WTC11 (cell line): ENCODE data around the gene TCF21. TPM values are rescaled to one million over a fixed set of nuclear protein-coding genes. Genes with fewer than 3 reads are reported as not detected.

ENCODE experiments used
- ATAC-seq: fragments of 200-7000 bp; cut with Tn5 transposase; 2 replicates; pipeline ENCODE4 v1.10.0; 2021; ENCODE audit warnings: mild to moderate bottlenecking, moderate library complexity
- CTCF ChIA-PET: fragments of 300-600 bp; sonication (Branson Sonifier 250); formaldehyde crosslinking; loops from one replicate; lab custom pipeline; 2021; ENCODE audit warnings: antibody characterized with exemption; lab: Charles Lee
- POLR2A ChIA-PET: fragments of 350-600 bp; sonication (Branson Sonifier 250); formaldehyde crosslinking; loops from one replicate; lab custom pipeline; 2021; ENCODE audit warnings: antibody characterized with exemption; lab: Charles Lee
- DNase-seq: peaks from one replicate; pipeline ENCODE4 v3.0.0; 2021; ENCODE audit warnings: low spot score
- H3K27ac Mint-ChIP-seq: 2 replicates; pipeline ENCODE4 v1.8.0; 2021; ENCODE audit warnings: mixed read lengths
- H3K27me3 Mint-ChIP-seq: 2 replicates; pipeline ENCODE4 v1.8.0; 2021; ENCODE audit warnings: low read depth, mild to moderate bottlenecking, moderate library complexity, mixed read lengths
- H3K36me3 Mint-ChIP-seq: 2 replicates; pipeline ENCODE4 v1.8.0; 2021; ENCODE audit warnings: mixed read lengths
- H3K4me1 Mint-ChIP-seq: 2 replicates; pipeline ENCODE4 v1.8.0; 2022; ENCODE audit warnings: mixed read lengths
- H3K4me3 Mint-ChIP-seq: 2 replicates; pipeline ENCODE4 v1.8.0; 2021; ENCODE audit warnings: mild to moderate bottlenecking, moderate library complexity, mixed read lengths
- H3K9me3 Mint-ChIP-seq: 2 replicates; pipeline ENCODE4 v1.8.0; 2021; ENCODE audit warnings: mixed read lengths
- AFF4 ChIP-seq: sonication (generic); formaldehyde crosslinking; IDR thresholded peaks from 2 replicates; pipeline ENCODE4 v1.8.1; 2023; ENCODE audit warnings: mild to moderate bottlenecking, missing genetic modification reagents, borderline replicate concordance
- CREM ChIP-seq: sonication (generic); formaldehyde crosslinking; IDR thresholded peaks from 2 replicates; pipeline ENCODE4 v1.8.1; 2022; ENCODE audit warnings: mild to moderate bottlenecking, missing genetic modification reagents, moderate library complexity
- FOXP1 ChIP-seq: sonication (generic); formaldehyde crosslinking; IDR thresholded peaks from 2 replicates; pipeline ENCODE4 v1.8.0; 2022; ENCODE audit warnings: missing genetic modification reagents, mild to moderate bottlenecking, moderate library complexity, borderline replicate concordance
- HMGXB4 ChIP-seq: sonication (generic); formaldehyde crosslinking; IDR thresholded peaks from 2 replicates; pipeline ENCODE4 v1.8.1; 2023; ENCODE audit warnings: mild to moderate bottlenecking, moderate library complexity, missing genetic modification reagents
- IRF2 ChIP-seq: sonication (generic); formaldehyde crosslinking; IDR thresholded peaks from 2 replicates; pipeline ENCODE4 v1.8.0; 2022; ENCODE audit warnings: low read depth, missing genetic modification reagents, borderline replicate concordance
- MXD4 ChIP-seq: fragments of 250-450 bp; sonication (Bioruptor Pico); IDR thresholded peaks from 2 replicates; pipeline ENCODE4 v1.8.0; 2021; ENCODE audit warnings: mild to moderate bottlenecking, moderate library complexity, borderline replicate concordance
- RELA ChIP-seq: sonication (generic); formaldehyde crosslinking; IDR thresholded peaks from 2 replicates; pipeline ENCODE4 v1.8.1; 2022; ENCODE audit warnings: missing genetic modification reagents, mild to moderate bottlenecking, borderline replicate concordance
- RORB ChIP-seq: fragments of 250-450 bp; sonication (Bioruptor Pico); IDR thresholded peaks from 2 replicates; pipeline ENCODE4 v1.9.0; 2021; ENCODE audit warnings: mild to moderate bottlenecking
- ZNF396 ChIP-seq: fragments of 250-450 bp; sonication (Bioruptor Pico); IDR thresholded peaks from 2 replicates; pipeline ENCODE4 v1.8.0; 2021; ENCODE audit warnings: mild to moderate bottlenecking, moderate library complexity, borderline replicate concordance
- ZNF416 ChIP-seq: fragments of 250-450 bp; sonication (Bioruptor Pico); IDR thresholded peaks from 2 replicates; pipeline ENCODE4 v1.9.0; 2021; ENCODE audit warnings: mild to moderate bottlenecking, inconsistent platforms
- ZNF532 ChIP-seq: fragments of 250-450 bp; sonication (Bioruptor Pico); IDR thresholded peaks from 2 replicates; pipeline ENCODE4 v1.9.0; 2021; ENCODE audit warnings: mild to moderate bottlenecking, borderline replicate concordance
- total RNA-seq: library from RNA; stranded (reverse); gene quantifications from 3 replicates; pipeline ENCODE4 v1.2.3, GENCODE V29; 2021

The TCF21 gene
- total RNA-seq, 1 experiment from 2014 or later = 0.22 TPM

GRCh38 chr6:133880006-133880405 lies 8.9 kb upstream of the TCF21 start (continued):
- no peak for TF ChIP-seq AFF4 (CRISPR knock-in tag)
- no peak for TF ChIP-seq ZNF532 (CRISPR knock-in tag)
- TF ChIP-seq IRF2 = no peak
- TF ChIP-seq MXD4 (CRISPR knock-in tag) = no peak
- TF ChIP-seq RORB (CRISPR knock-in tag) = no peak
- no peak for TF ChIP-seq ZNF416
- TF ChIP-seq CREM = no peak
- TF ChIP-seq FOXP1 (CRISPR knock-in tag) = no peak
- no peak for TF ChIP-seq HMGXB4 (CRISPR knock-in tag)

DNA sequence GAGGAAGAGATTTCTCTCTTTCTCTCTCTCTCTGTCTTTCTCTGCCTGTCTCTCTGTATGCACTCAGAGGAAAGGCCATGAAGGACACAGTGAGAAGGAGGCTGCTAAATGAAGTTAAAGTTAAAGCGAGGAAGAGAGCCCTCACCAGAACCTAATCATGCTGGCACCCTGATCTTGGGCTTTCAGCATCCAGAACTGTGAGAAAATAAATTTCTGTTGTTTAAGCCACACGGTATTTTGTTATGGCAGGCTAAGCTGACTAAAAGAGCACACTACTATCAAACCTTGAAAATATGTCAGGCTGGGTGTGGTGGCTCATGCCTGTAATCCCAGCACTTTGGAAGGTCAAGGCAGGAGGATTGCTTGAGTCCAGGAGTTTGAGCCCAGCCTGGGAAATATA lies 8.0 kb upstream of the TCF21 start:
- ChIA-PET CTCF (interaction anchor here (1.1 kb wide), 1 partner anchor 43 kb away, joined by 5 read pairs; no protein-coding TSS in a partner anchor), POLR2A (no interaction called here)
- ATAC-seq = no peak
- peaks cover 4% of the 10 kb centered on the region for H3K27me3 Mint-ChIP-seq
- no peaks in the 10 kb centered on the region for H3K9me3 Mint-ChIP-seq
- no peak overlapping the region for H3K4me3 Mint-ChIP-seq
- no peak for TF ChIP-seq RELA (CRISPR knock-in tag)
- no peak for TF ChIP-seq ZNF396 (CRISPR knock-in tag)
- TF ChIP-seq HMGXB4 (CRISPR knock-in tag) = no peak
- TF ChIP-seq, all 79 proteins: peak for 0
- no peak for DNase-seq
- no peaks in the 10 kb centered on the region for H3K36me3 Mint-ChIP-seq
- peaks cover 8% of the 10 kb centered on the region for H3K4me1 Mint-ChIP-seq
- no peak overlapping the region for H3K27ac Mint-ChIP-seq
